GM10847 (cell line): ENCODE measurements around the gene SCAMP4.

Experiments used
- POLR2A ChIP-seq: IDR thresholded peaks from 2 replicates; pipeline ENCODE4 v1.6.1; 2011; ENCODE audit not compliant: insufficient read length; ENCODE audit errors: extremely low read depth

The SCAMP4 gene

GRCh38 chr19:1863328-1863637 lies 41.9 kb upstream of the SCAMP4 start, which contains the start of gene KLF16:
TSS of gene KLF16 (minus strand) at chr19:1863579. CDS start at chr19:1863497, 82 bp downstream.
- peak; percentile 63 for TF ChIP-seq POLR2A

GRCh38 chr19:1863638-1864479 lies 41.3 kb upstream of the SCAMP4 start:
- TF ChIP-seq POLR2A: peak; percentile 50

- peak; percentile 25 for TF ChIP-seq POLR2A
These were observed 40.6 kb upstream of the SCAMP4 start for GRCh38 chr19:1864480-1865171.

- TF ChIP-seq POLR2A: no peak
These were observed 39.8 kb upstream of the SCAMP4 start for GRCh38 chr19:1865172-1866010.

GRCh38 chr19:1866693-1867348 lies 38.4 kb upstream of the SCAMP4 start:
- no peak for TF ChIP-seq POLR2A

GRCh38 chr19:1867349-1867724 lies 37.9 kb upstream of the SCAMP4 start:
- no peak for TF ChIP-seq POLR2A

GRCh38 chr19:1868971-1869370 lies 36.2 kb upstream of the SCAMP4 start:
- TF ChIP-seq POLR2A: no peak

- TF ChIP-seq POLR2A: no peak
These were observed 34.0 kb upstream of the SCAMP4 start for GRCh38 chr19:1871140-1871597.

- no peak for TF ChIP-seq POLR2A
These were observed 33.6 kb upstream of the SCAMP4 start for GRCh38 chr19:1871630-1872029.

- no peak for TF ChIP-seq POLR2A
These were observed 32.2 kb upstream of the SCAMP4 start for GRCh38 chr19:1872807-1873523.

- no peak for TF ChIP-seq POLR2A
These were observed 31.4 kb upstream of the SCAMP4 start for GRCh38 chr19:1873524-1874473.

GRCh38 chr19:1874554-1875185 lies 30.5 kb upstream of the SCAMP4 start:
- TF ChIP-seq POLR2A: no peak
